ENCODE data around the gene ADGRA3.

GRCh38 chr4:22435652-22436051 lies 80.2 kb downstream of the ADGRA3 start:
- TF ChIP-seq CTCF (IDR thresholded peaks at IDR 0.05) (no peak), POLR2A (IDR thresholded peaks at IDR 0.05) (no peak), POLR2AphosphoS5 (IDR thresholded peaks at IDR 0.05) (no peak)
